Muscle layer of duodenum (tissue), 2 donors: ENCODE results near the gene ADAMTS18.

ENCODE experiments used
- H3K27ac ChIP-seq: one replicate; pipeline ENCODE4 v1.7.0; 2013; ENCODE audit warnings: mild to moderate bottlenecking, low read length
- H3K27me3 ChIP-seq: one replicate; pipeline ENCODE4 v1.7.0; 2013; ENCODE audit warnings: low read depth, mild to moderate bottlenecking, control low read depth, low read length
- H3K36me3 ChIP-seq, 2 donors: one replicate each; pipeline ENCODE4 v1.7.0; 2013; ENCODE audit warnings: low read length in 2 of 2, control low read depth in 1 of 2, mild to moderate bottlenecking in 1 of 2; ENCODE audit not compliant: insufficient read depth in 2 of 2, control insufficient read depth in 1 of 2
- H3K4me1 ChIP-seq, 2 donors: one replicate each; pipeline ENCODE4 v1.7.0; 2013; ENCODE audit warnings: low read length in 2 of 2, mild to moderate bottlenecking in 2 of 2, control low read depth in 1 of 2, moderate library complexity in 1 of 2; ENCODE audit not compliant: insufficient read depth in 2 of 2, control insufficient read depth in 1 of 2
- H3K4me3 ChIP-seq, 2 donors: one replicate each; pipeline ENCODE4 v1.7.0; 2013; ENCODE audit warnings: low read length in 2 of 2, low read depth in 1 of 2, mild to moderate bottlenecking in 1 of 2
- H3K9me3 ChIP-seq, 2 donors: one replicate each; pipeline ENCODE4 v1.7.0; 2013; ENCODE audit warnings: low read length in 2 of 2, control low read depth in 1 of 2, mild to moderate bottlenecking in 1 of 2; ENCODE audit not compliant: control insufficient read depth in 1 of 2
- donor health status: healthy.

The ADAMTS18 gene

DNA sequence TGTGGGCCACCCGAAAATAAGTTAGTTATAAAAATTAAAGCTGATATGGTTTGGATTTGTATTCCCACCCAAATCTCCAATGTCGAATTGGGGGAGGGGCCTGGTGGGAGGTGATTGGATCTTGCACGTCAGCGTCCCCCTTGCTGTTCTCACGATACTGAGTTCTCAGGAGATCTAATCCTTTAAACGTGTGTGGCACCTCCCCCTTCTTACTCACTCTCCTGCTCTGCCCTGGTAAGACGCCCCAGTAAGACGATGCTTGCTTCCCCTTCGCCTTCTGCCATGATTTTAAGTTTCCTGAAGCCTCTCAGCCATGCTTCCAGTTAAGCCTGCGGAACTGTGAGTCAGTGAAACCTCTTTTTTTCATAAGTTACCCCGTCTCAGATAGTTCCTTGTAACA lies 200.2 kb downstream of the ADAMTS18 start:
- Histone ChIP-seq H3K4me3 (no peak overlapping the region), H3K27me3 (peaks cover 6% of the 10 kb centered on the region), H3K4me1 (no peaks in the 10 kb centered on the region), H3K9me3 (no peaks in the 10 kb centered on the region), H3K27ac (no peak overlapping the region), H3K36me3 (no peaks in the 10 kb centered on the region)

DNA sequence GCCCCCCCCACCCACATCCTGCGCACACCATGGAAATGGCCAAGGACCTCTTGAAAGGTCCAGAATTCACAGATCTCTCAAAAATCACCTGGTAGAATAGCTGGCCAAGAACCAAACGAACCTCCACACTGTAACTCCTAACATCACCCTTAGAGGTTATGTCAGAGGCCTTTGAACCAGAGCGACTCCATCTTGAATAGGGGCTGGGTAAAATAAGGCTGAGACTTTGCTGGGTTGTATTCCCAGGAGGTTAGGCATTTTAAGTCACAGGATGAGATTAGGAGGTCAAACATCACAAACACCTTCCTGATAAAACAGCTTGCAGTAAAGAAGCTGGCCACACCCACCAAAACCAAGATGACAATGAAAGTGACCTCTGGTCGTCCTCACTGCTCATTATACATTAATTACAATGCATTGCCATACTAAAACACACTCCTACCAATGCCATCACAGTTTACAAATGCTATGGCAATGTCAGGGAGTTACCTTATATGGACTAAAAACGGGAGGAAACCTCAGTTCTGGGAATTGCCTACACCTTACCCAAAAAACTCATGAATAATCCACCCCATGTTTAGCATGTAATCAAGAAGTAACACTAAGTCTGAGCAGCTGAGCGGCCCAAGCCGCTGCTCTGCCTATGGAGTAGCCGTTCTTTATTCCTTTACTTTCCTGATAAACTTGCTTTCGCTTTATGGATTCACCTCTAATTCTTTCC lies 200.9 kb downstream of the ADAMTS18 start:
- no peak overlapping the region for H3K27ac ChIP-seq
- no peaks in the 10 kb centered on the region for H3K9me3 ChIP-seq
- peaks cover 6% of the 10 kb centered on the region for H3K27me3 ChIP-seq
- H3K36me3 ChIP-seq = no peaks in the 10 kb centered on the region
- H3K4me3 ChIP-seq = no peak overlapping the region
- H3K4me1 ChIP-seq = no peaks in the 10 kb centered on the region
